ENCODE measurements around the gene ELP4.

GRCh38 chr11:31531293-31531692 is 21.7 kb downstream of the ELP4 start:
- no peak for TF ChIP-seq CTCF (IDR thresholded peaks at IDR 0.05; ENCODE audit: insufficient read depth, low read length, poor library complexity, severe bottlenecking)
- TF ChIP-seq EZH2phosphoT487 (conservative IDR thresholded peaks at IDR 0.05; ENCODE audit: low read length), result no peak

All from SU-DHL-6 (cell line).